ENCODE data around the gene TTLL10.
A peak's percentile ranks its signal among the peaks of the same experiment; 100 is the strongest.
"Not testable (repeated sequence)": the region's sequence is repeated elsewhere in the genome, so short reads cannot be mapped to it uniquely, and the experiment has no call there.

The TTLL10 gene

DNA sequence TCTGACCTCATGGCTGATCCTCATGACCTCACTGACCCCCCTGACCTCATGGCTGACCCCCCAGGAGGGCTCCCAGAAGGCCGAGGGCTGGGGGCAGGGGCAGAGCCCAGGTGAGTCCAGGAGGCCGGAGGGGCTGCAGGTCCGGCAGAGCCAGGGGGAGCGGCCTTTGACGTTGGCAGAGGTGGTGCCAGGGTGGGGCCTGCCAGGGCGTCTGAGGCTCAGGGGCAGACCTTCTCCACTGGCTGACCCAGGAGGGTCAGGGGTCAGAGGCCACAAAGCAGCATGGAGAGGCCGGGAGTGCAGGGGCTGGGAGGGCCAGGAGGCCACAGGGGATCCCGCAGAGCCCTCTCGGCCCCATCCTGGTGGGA lies 28.1 kb upstream of the TTLL10 start:
- no peak for TF ChIP-seq GATA1 (IDR thresholded peaks at IDR 0.05; ENCODE audit: low read depth, low read length)
- no peak for TF ChIP-seq POLR2A (IDR thresholded peaks at IDR 0.05; ENCODE audit: low read length)
- no peak for DNase-seq

DNA sequence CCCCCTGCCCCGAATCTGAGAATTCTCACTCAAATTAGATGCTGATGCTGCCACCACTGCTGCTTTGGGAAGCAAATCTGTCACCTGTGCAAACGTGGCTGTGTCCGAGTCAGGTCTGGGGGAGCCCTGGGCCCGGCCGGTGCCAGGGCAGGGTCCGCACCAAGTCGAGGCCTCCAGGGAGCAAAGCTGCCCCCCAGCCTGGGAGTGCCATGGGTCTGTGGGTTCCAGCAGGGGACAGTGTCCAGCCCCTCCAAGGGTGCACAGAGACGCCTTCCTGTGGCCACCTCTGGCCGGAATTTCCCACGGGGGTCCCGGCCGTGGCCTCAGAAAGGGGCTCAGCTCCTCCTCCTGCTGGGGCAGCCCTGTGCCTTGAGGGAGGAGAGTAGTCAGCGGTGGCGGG lies 27.7 kb upstream of the TTLL10 start:
- TF ChIP-seq POLR2A (IDR thresholded peaks at IDR 0.05; ENCODE audit: low read length): no peak
- no peak for TF ChIP-seq GATA1 (IDR thresholded peaks at IDR 0.05; ENCODE audit: low read depth, low read length)
- DNase-seq: no peak

DNA sequence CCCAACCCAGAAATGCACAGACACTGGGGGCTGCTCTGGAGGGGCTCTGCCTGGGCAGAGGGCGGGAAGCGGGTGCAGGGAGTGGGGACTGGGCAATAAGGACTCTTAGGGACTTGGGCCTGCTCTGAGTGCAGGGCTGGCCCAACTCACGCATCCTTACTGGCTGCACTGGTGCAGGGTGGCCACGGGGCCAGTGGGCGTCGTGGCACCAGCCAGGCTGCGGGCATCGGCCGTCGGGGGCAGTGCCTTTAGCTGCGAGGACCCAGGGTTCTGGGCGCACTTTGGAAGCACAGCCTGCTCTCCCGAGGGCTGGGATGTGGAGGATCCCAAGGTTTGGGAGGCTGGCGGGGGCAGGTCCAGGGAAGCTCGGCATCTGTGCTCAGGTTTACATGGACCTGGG lies 27.1 kb upstream of the TTLL10 start:
- TF ChIP-seq POLR2A (IDR thresholded peaks at IDR 0.05; ENCODE audit: low read length) (no peak), GATA1 (IDR thresholded peaks at IDR 0.05; ENCODE audit: low read depth, low read length) (no peak)
- DNase-seq: no peak

DNA sequence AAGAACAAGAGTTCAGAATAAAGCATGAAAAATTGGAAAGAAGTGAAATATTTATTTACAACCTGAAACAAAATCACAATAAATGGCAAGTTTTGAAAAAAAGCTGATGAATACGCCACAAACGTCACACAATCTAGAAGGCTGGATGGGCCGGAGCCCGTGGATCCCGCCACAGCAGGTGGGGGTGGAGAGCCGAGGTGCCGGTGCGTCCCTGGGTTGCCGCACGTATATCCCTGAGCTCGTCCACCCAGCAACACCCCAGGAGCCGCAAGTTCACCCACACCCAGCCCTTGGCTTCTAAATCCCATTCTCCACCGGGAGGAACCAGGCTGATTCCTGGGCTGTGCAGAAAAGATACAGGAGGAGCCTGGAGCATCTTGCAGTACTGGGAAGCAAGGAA lies 25.6 kb upstream of the TTLL10 start:
- DNase-seq: no peak
- TF ChIP-seq GATA1 (IDR thresholded peaks at IDR 0.05; ENCODE audit: low read depth, low read length) (no peak), POLR2A (IDR thresholded peaks at IDR 0.05; ENCODE audit: low read length) (no peak)

DNA sequence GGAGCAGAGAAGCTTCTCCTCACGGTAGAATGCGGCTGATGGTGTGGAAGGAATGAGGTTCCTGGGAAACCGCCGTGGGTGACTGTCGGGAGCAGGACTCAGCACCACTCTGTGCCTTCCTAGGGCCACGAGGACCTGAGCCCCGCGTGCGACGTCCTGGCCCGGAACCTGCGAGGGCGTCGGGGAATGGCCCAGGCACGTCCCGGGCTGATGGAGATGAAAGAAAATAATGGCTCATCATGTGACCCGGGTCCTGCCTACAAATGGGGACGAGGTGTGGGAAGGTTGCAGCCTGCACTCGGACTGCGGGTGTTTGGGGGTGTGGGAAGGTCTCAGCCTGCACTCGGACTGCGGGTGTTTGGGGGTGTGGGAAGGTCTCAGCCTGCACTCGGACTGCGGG lies 25.1 kb upstream of the TTLL10 start:
- TF ChIP-seq POLR2A (IDR thresholded peaks at IDR 0.05; ENCODE audit: low read length) (no peak), GATA1 (IDR thresholded peaks at IDR 0.05; ENCODE audit: low read depth, low read length) (no peak)
- no peak for DNase-seq

DNA sequence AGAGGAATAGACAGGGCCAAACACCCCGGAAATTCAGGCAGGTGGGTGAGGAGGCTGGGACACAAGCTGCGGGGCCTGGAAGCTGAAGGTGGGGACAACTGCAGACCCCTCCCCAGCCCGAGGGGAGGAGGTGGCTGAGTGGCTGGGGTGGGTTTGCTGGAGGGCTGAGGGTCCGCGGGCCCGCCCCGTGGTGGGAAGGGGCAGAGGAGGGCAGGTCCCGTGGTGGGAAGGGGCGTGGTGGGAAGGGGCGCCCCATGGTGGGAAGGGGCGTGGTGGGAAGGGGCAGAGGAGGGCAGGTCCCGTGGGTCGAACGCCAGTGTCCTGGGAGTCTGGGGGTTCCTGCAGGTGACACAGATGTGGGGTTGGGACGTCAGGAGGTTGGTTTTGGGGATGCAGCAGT lies 24.3 kb upstream of the TTLL10 start:
- TF ChIP-seq POLR2A (IDR thresholded peaks at IDR 0.05; ENCODE audit: low read length): no peak
- TF ChIP-seq GATA1 (IDR thresholded peaks at IDR 0.05; ENCODE audit: low read depth, low read length): no peak
- DNase-seq: no peak

DNA sequence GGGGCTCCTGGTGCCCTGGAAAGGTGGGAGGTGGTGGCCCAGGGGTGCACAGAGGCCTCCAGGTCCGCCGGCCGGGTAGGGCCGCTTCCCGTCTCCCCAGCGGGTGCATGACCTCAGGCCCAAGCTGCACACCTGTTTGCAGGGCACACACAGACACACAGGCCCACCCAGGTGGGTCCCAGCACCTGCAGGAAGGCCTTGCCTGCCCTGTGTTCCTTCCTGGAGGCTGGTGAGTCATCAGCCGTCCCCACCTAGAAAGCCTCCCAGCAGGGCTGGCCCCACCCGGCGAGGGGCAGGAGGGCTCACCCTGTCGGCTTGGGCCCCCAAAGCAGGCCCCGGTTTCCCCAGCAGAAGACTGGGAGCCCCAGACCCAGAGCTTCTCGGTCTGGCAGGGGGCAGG lies 23.6 kb upstream of the TTLL10 start:
- TF ChIP-seq POLR2A (IDR thresholded peaks at IDR 0.05; ENCODE audit: low read length): no peak
- TF ChIP-seq GATA1 (IDR thresholded peaks at IDR 0.05; ENCODE audit: low read depth, low read length): no peak

DNA sequence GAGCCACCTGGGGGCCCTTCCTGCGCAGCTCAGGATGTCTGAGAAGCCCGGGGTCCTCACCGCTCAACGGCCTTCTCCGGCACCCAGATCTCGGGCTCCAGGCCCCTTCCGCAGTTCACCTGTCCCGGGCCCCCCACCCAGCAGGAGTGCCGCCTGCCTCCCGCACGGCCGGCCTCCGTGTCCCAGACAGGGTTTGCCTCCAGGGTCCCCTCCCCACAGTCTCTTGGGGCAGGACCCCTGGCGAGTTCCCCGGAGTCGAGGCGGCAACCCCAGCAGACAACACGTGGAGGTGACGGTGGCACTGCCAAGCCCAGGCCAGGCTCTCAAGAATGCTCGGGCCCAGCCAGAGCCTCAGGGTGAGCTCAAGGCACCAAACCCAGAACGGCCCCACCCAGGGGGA lies 22.4 kb upstream of the TTLL10 start:
- no peak for TF ChIP-seq GATA1 (IDR thresholded peaks at IDR 0.05; ENCODE audit: low read depth, low read length)
- no peak for TF ChIP-seq POLR2A (IDR thresholded peaks at IDR 0.05; ENCODE audit: low read length)
- no peak for DNase-seq

More for the DNA sequence above, 23.6 kb upstream of the TTLL10 start:
- no peak for DNase-seq

DNA sequence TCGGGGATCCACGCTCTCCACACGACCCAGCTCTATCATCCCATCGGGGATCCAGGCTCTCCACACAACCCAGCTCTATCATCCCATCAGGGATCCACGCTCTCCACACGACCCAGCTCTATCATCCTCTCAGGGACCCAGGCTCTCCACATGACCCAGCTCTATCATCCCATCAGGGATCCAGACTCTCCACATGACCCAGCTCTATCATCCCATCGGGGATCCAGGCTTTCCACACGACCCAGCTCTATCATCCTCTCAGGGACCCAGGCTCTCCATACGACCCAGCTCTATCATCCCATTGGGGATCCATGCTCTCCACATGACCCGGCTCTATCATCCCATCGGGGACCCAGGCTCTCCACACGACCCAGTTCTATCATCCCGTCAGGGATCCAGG lies 21.2 kb upstream of the TTLL10 start:
- DNase-seq: not testable (repeated sequence)

DNA sequence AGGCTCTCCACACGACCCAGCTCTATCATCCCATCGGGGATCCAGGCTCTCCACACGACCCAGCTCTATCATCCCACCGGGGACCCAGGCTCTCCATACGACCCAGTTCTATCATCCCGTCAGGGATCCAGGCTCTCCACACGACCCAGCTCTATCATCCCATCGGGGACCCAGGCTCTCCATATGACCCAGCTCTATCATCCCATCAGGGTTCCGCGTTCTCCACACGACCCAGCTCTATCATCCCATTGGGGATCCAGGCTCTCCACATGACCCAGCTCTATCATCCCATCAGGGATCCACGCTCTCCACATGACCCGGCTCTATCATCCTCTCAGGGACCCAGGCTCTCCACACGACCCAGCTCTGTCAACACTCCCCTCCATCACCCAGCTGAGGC lies 20.5 kb upstream of the TTLL10 start:
- not testable (repeated sequence) for DNase-seq

DNA sequence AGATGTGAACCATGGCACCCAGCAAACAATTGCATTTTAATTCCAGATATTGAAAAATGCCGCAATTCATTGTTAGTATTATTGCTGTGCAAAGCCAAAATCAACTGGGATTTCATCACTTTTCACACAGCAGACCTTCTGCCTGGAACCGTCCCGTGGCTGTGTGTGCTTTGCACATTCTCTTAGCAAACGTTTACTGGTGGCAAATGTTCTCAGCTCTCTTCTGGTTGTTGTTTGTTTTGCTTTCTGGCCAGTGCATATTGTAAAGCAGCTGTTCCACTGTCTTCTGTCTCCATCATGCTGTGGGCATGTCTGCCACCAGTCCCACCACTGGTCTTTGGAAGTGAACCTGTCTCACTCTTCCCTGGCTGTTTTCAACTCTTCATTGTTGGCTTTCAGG lies 19.8 kb upstream of the TTLL10 start:
- no peak for DNase-seq

DNA sequence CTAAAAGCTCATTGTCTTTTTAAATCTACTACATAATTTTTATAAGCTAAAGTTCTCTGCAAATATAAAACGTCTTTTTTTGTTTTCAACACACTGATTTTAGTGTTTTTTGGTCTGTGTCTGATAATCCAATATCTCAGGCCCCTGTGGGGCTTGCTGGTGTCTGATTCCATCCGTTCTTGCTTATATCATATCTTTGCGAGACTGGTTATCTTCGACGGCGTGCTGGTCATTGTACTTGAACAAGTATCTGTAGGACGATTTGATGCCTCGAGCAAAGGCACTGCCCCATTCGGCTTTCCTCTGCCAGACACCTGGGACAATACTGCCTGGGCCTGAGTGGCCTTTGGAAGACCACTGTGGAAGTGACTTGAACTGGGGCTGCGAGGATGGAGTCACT lies 18.4 kb upstream of the TTLL10 start:
- no peak for TF ChIP-seq GATA1 (IDR thresholded peaks at IDR 0.05; ENCODE audit: low read depth, low read length)
- no peak for TF ChIP-seq POLR2A (IDR thresholded peaks at IDR 0.05; ENCODE audit: low read length)
- DNase-seq: peak in 1 of 2 experiments; percentile 19

More for the DNA sequence above, 19.8 kb upstream of the TTLL10 start:
- TF ChIP-seq GATA1 (IDR thresholded peaks at IDR 0.05; ENCODE audit: low read depth, low read length) (no peak), POLR2A (IDR thresholded peaks at IDR 0.05; ENCODE audit: low read length) (no peak)

DNA sequence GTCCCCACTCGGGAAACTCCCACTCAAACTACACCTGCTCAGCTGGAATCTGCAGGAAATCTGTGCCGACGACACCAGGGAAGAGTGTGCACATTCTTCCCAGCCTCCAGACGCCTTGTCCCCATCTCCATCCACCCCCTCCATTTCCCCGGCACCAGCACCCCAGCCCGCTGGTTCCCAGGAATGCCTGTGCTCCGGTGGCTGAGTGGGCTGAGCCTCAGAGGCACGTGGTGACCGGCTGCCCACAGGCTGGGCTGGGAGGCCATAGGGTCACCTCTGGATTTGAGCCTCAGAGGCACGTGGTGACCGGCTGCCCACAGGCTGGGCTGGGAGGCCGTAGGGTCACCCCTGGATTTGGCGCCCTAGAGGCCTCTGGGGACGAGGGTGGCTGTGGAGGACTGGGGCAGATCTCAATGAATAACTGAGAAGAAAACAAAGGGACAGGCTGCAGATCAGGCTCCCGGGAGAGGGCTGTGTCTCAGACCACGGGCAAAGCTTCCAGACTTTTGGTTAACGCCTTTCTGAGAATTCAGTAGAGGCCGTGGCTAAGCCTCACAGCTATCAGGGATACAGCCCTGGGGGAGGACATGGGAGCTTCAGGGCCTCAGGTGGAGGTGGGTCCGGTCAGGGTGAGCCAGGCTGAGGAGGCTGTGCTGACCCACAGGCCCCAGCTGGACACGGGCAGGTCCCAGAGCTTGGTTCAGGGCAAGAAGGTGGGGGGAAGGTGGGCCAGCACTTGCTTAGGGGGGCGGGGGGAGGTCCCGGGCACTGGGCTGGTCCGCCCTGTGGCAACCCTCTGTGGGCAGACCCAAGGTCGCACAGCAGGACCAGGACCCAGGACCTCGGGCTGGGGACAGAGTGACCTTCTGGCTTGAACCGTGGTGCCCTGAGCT lies 17.3 kb upstream of the TTLL10 start:
- no peak for TF ChIP-seq GATA1 (IDR thresholded peaks at IDR 0.05; ENCODE audit: low read depth, low read length)
- TF ChIP-seq POLR2A (IDR thresholded peaks at IDR 0.05; ENCODE audit: low read length): no peak
- no peak for DNase-seq

DNA sequence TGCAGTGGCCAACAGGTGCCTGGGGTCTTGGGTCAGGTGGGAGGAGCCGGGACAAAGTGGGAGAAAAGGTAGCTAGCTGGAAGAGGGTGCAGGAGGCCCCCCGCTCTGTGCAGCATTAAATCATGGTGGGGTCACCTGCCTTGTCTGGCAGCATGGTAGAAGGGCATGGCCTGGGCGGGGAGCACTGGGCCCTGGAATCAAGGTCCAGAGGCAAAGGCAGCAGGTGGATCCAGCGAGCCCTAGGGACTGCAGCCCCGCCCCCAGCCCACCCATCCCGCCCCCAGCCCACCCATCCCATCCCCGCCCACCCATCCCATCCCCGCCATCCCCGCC lies 16.7 kb upstream of the TTLL10 start:
- no peak for DNase-seq
- TF ChIP-seq GATA1 (IDR thresholded peaks at IDR 0.05; ENCODE audit: low read depth, low read length) (no peak), POLR2A (IDR thresholded peaks at IDR 0.05; ENCODE audit: low read length) (no peak)

DNA sequence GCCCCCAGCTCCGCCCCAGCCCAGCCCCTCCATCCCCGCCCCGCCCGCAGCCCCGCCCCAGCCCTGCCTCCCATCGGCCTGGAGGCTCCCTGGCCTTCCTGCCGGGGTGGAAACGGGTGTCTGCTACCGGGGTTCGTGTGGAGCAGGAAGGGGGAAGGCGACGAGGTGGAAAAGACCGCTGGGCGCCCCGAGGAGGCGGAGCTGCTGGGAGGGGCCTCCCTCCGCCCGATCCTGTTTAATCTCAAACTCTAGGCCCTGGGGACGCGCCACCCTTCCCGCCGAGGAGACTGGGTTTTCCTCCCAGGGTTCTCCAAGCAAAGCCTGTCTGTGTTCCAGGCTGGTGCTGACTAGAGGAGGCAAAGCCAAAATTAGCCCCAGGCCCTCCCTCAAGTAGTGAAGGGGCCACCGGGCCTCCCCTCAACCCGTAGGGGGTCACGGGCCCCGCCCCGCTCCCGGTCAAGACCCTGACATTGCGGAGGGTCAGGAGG lies 16.2 kb upstream of the TTLL10 start:
- TF ChIP-seq POLR2A (IDR thresholded peaks at IDR 0.05; ENCODE audit: low read length) (peak; percentile 68), GATA1 (IDR thresholded peaks at IDR 0.05; ENCODE audit: low read depth, low read length) (no peak)
- DNase-seq: peak; percentile 40 to 44
